BLaER1 (cell line): Measurements from ENCODE around the gene MMP2.
A peak's percentile ranks its signal among the peaks of the same experiment; 100 is the strongest.

Source experiments
- H3K27ac ChIP-seq: shearing (Covaris generic); formaldehyde crosslinking; 2 replicates; pipeline ENCODE4 v1.8.1; 2022
- H3K27me3 ChIP-seq: shearing (Covaris generic); formaldehyde crosslinking; 2 replicates; pipeline ENCODE4 v1.8.1; 2022
- H3K36me3 ChIP-seq: shearing (Covaris generic); formaldehyde crosslinking; 2 replicates; pipeline ENCODE4 v1.8.1; 2022
- H3K4me1 ChIP-seq: shearing (Covaris generic); formaldehyde crosslinking; 2 replicates; pipeline ENCODE4 v1.8.1; 2022
- H3K4me2 ChIP-seq: shearing (Covaris generic); formaldehyde crosslinking; 2 replicates; pipeline ENCODE4 v1.8.1; 2022
- H3K4me3 ChIP-seq: shearing (Covaris generic); formaldehyde crosslinking; 2 replicates; pipeline ENCODE4 v1.8.1; 2022
- H3K9ac ChIP-seq: shearing (Covaris generic); formaldehyde crosslinking; 2 replicates; pipeline ENCODE4 v1.8.1; 2022
- H3K9me3 ChIP-seq: shearing (Covaris generic); formaldehyde crosslinking; 2 replicates; pipeline ENCODE4 v1.8.1; 2022
- H4K20me1 ChIP-seq: shearing (Covaris generic); formaldehyde crosslinking; 2 replicates; pipeline ENCODE4 v1.8.1; 2022
- Cebpa-rat ChIP-seq: shearing (Covaris generic); IDR thresholded peaks from 2 replicates; pipeline ENCODE4 v1.8.1; 2022

Gene MMP2

DNA sequence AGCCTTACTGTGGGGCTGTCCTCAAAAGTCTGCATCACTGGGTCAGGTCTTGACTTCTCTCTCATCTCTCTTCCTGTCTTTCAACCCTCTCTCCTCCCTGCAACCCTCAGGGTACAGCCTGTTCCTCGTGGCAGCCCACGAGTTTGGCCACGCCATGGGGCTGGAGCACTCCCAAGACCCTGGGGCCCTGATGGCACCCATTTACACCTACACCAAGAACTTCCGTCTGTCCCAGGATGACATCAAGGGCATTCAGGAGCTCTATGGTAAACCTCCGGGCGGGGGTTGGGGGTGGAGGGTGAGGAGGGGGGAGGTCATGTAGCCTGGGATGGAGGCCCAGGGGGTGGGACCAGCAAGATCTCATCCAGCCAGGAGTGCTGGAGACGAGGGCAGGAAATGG, 12.7 kb downstream of the MMP2 start:
- Histone ChIP-seq H3K4me1 (peaks cover 5% of the 10 kb centered on the region), H3K27me3 (no peaks in the 10 kb centered on the region), H3K36me3 (no peaks in the 10 kb centered on the region), H3K4me3 (no peak overlapping the region), H4K20me1 (no peaks in the 10 kb centered on the region), H3K9me3 (no peaks in the 10 kb centered on the region), H3K4me2 (no peak overlapping the region), H3K9ac (no peak overlapping the region), H3K27ac (no peak overlapping the region)
- no peak for TF ChIP-seq Cebpa-rat

DNA sequence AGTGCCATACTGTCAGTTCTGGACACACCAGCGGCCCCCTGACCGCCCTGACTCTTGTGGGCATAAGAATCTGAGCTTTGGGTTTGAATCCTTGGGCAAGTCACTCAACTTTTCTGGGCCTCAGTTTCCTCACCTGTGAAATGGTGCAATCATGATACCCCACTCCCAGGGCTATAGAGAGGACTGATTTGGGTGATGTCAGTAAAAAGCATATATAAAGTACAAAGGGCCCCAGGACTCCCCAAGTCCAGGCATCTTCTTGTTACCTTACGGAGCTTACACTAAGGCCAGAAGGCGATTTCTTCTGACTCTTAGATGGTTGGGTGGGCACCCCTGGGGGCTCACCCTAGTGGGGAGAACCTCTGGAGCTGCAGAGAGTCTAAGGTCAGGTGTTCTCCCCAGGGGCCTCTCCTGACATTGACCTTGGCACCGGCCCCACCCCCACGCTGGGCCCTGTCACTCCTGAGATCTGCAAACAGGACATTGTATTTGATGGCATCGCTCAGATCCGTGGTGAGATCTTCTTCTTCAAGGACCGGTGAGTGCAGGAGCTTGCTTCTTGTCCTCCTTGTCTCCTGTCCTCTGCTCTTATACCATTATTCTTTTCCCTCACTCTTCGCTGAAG, 13.9 kb downstream of the MMP2 start:
- Histone ChIP-seq H4K20me1 (no peaks in the 10 kb centered on the region), H3K36me3 (no peaks in the 10 kb centered on the region), H3K4me2 (no peak overlapping the region), H3K4me3 (no peak overlapping the region), H3K27ac (no peak overlapping the region), H3K27me3 (no peaks in the 10 kb centered on the region), H3K9me3 (no peaks in the 10 kb centered on the region), H3K4me1 (peaks cover 17% of the 10 kb centered on the region), H3K9ac (no peak overlapping the region)
- TF ChIP-seq Cebpa-rat, result no peak

DNA sequence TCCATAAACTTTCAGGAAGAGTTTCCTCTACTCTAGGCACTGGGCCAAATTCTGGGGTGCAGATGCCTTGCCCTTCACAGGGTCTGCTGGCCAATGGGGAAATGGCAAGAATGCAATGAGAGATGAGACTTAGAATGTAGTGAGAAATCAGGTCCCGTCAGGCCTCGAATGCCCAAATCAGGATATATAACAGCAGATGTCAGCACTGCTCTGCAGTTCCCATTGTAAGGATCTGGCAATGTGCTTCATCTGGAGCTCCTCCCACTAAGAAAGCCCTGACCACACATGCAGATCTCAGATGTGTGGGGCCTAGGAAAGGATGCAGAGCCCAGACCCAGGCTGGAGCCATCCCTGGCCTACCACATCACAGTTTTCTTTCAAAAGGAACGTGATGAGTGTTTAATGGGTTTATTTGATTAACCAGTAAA, 16.0 kb downstream of the MMP2 start:
- H3K9me3 ChIP-seq, result no peaks in the 10 kb centered on the region
- no peaks in the 10 kb centered on the region for H3K36me3 ChIP-seq
- H3K4me2 ChIP-seq, result no peak overlapping the region
- H3K27ac ChIP-seq, result no peak overlapping the region
- H3K27me3 ChIP-seq, result no peaks in the 10 kb centered on the region
- H3K4me1 ChIP-seq, result peaks cover 30% of the 10 kb centered on the region
- no peaks in the 10 kb centered on the region for H4K20me1 ChIP-seq
- H3K4me3 ChIP-seq, result no peak overlapping the region
- no peak for TF ChIP-seq Cebpa-rat
- no peak overlapping the region for H3K9ac ChIP-seq

DNA sequence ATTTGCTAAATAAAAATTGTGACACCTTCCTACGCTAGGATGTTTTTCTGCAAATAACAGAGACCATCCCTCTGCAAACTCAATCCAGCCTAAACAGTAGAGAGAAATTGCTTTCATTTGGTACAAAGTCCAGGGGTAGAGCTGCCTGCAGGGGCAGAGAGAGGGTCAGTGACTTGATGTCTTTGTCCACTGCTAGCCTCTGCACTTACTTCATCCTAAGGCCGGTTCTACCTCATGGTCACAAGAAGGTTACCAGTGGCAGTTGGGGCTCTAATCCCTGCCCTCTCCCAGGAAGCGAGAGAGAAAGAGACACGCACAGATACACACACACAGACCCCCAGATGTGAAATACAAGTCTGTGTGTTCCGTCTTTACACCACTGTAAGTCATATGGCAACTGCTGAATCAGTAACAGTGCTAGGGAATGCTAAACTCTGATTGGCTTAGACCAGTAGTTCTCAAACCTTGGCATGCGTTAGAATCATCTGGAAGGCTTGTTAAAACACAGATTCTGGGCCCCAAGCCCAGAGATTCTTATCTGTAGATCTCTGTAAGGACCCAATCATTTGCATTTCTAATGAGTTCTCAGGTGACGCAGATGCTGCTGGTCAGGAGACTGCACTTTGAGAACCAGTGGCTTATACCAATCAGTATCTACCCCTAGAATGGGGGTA, 16.8 kb downstream of the MMP2 start:
- Histone ChIP-seq H3K4me3 (no peak overlapping the region), H3K27me3 (no peaks in the 10 kb centered on the region), H3K4me1 (peaks cover 37% of the 10 kb centered on the region), H3K36me3 (no peaks in the 10 kb centered on the region), H3K27ac (no peak overlapping the region), H3K9ac (no peak overlapping the region), H3K9me3 (no peaks in the 10 kb centered on the region), H4K20me1 (no peaks in the 10 kb centered on the region), H3K4me2 (no peak overlapping the region)
- no peak for TF ChIP-seq Cebpa-rat

DNA sequence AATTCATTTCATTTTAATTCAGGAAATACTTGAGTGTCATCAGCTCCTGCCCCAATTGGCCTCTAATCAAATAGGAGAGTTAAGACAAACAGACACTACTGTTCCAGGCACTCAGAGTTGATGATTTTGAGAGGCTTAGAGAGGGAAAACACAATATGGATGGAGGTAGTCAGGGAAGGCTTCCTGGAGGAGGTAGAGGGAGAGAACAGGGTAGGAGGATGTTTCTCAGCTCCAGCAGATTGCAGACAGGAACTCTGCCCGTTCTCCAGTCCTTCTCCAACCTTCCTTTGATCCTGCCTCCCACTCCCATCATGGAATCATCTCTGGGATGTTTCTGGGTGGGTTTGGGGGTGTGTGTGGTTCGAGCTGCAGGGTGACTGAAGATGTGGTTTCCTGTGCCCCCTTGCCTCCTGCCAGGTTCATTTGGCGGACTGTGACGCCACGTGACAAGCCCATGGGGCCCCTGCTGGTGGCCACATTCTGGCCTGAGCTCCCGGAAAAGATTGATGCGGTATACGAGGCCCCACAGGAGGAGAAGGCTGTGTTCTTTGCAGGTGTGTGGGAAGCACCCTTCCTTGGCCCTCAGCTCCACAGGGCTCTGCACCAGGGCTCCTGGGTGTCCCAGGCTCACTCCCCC, 17.6 kb downstream of the MMP2 start:
- Histone ChIP-seq H3K4me2 (peak overlapping the region; percentile 62), H3K4me1 (peaks cover 39% of the 10 kb centered on the region), H4K20me1 (no peaks in the 10 kb centered on the region), H3K27me3 (no peaks in the 10 kb centered on the region), H3K9ac (no peak overlapping the region), H3K4me3 (no peak overlapping the region), H3K9me3 (no peaks in the 10 kb centered on the region), H3K27ac (no peak overlapping the region), H3K36me3 (no peaks in the 10 kb centered on the region)
- no peak for TF ChIP-seq Cebpa-rat

DNA sequence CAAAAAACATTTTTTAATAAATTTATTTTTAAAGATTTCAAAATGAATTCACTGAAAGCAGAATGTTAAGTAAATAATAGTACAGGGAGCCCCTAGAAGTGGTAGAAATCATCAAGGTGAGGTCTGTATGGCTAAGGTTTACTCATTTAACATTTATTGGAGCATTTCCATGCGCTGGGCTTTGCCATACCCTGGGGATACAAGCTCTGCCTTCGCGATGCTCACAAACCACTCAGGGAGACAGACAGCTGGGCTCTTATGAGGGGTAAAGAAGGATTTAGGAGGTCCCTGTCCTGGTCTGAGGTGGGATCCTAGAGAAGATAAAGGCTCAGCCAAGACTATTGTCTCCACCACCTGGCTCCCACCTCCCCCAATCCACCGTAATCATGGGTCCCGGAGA, 18.6 kb downstream of the MMP2 start:
- peak overlapping the region; percentile 62; the same call in 1 of the 2 replicates for H3K4me2 ChIP-seq

DNA sequence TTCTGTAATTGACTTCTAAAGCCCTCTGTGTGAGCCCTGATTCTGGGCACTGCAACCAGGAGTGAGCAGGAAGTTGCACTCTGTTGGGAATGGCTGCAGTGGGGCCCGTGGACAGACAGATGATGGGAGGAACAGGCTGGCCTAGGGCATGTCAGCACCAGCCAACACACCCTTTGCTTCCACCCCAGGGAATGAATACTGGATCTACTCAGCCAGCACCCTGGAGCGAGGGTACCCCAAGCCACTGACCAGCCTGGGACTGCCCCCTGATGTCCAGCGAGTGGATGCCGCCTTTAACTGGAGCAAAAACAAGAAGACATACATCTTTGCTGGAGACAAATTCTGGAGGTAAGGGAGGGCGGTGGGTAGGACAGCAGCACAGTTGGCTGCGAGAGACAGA, 19.1 kb downstream of the MMP2 start:
- Histone ChIP-seq H3K36me3 (no peaks in the 10 kb centered on the region), H3K9ac (no peak overlapping the region), H3K4me3 (no peak overlapping the region), H4K20me1 (no peaks in the 10 kb centered on the region), H3K4me2 (peak overlapping the region; percentile 62; the same call in 1 of the 2 replicates), H3K27me3 (no peaks in the 10 kb centered on the region), H3K27ac (no peak overlapping the region), H3K4me1 (peaks cover 47% of the 10 kb centered on the region), H3K9me3 (no peaks in the 10 kb centered on the region)
- no peak for TF ChIP-seq Cebpa-rat

More for the DNA sequence above, 18.6 kb downstream of the MMP2 start:
- TF ChIP-seq Cebpa-rat, result no peak
- no peaks in the 10 kb centered on the region for H3K27me3 ChIP-seq
- no peak overlapping the region for H3K4me3 ChIP-seq
- no peaks in the 10 kb centered on the region for H4K20me1 ChIP-seq
- H3K27ac ChIP-seq, result no peak overlapping the region
- H3K4me1 ChIP-seq, result peaks cover 41% of the 10 kb centered on the region
- H3K9me3 ChIP-seq, result no peaks in the 10 kb centered on the region
- H3K36me3 ChIP-seq, result no peaks in the 10 kb centered on the region
- no peak overlapping the region for H3K9ac ChIP-seq

DNA sequence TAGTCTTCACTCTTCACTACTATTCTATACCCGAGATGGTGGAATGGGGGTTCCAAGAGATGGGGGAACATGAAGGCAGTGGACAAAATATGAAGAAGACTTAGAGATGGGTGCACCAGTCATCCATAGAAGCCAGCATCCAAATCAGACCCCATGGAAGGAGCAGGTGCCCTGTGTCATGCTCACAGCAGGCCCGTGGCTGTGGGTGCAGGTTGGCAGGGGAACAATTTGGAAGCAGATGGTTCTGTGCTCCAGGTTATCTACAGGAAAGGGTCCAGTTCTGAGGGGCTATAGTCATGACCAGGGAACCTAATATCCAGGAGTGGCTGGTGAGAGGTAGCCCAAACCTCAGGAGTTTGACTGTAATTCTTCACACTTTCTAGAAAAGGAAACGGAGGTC, 20.3 kb downstream of the MMP2 start:
- no peak overlapping the region for H3K4me3 ChIP-seq
- H3K4me1 ChIP-seq, result peaks cover 54% of the 10 kb centered on the region
- H3K36me3 ChIP-seq, result no peaks in the 10 kb centered on the region
- no peaks in the 10 kb centered on the region for H3K27me3 ChIP-seq
- H3K9me3 ChIP-seq, result no peaks in the 10 kb centered on the region
- TF ChIP-seq Cebpa-rat, result no peak
- no peak overlapping the region for H3K27ac ChIP-seq
- no peaks in the 10 kb centered on the region for H4K20me1 ChIP-seq
- no peak overlapping the region for H3K9ac ChIP-seq
- no peak overlapping the region for H3K4me2 ChIP-seq

DNA sequence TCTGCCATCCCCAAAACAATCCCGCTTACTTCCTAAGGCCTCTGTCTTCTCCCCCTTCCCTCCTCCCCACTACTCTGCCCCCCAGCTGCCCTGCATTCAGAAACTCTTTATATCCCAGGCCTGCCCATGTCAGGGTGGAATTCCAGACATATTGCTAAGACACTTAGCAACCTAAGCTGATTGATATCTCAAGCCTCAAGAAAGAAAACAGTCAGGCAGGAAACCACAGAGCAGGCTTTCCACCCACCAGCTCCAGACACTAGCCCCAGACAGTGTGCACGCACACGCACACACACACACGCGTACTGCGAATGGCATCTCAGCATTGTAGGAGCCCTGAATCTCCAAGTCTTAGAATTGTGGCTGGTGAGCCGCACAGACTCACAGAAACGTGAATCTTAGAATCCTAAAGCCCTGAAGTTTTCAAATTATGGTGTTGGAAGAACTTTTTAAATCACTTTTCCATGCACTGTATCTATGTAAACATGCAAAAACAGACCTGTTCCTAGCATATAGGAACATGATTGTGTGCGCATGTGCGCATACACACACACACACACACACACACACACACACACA, 21.0 kb downstream of the MMP2 start:
- Histone ChIP-seq H3K27ac (no peak overlapping the region), H3K4me1 (peaks cover 54% of the 10 kb centered on the region), H3K9ac (no peak overlapping the region), H3K27me3 (no peaks in the 10 kb centered on the region), H3K4me2 (peak overlapping the region; percentile 55), H3K36me3 (no peaks in the 10 kb centered on the region), H4K20me1 (no peaks in the 10 kb centered on the region), H3K9me3 (no peaks in the 10 kb centered on the region), H3K4me3 (no peak overlapping the region)
- no peak for TF ChIP-seq Cebpa-rat

DNA sequence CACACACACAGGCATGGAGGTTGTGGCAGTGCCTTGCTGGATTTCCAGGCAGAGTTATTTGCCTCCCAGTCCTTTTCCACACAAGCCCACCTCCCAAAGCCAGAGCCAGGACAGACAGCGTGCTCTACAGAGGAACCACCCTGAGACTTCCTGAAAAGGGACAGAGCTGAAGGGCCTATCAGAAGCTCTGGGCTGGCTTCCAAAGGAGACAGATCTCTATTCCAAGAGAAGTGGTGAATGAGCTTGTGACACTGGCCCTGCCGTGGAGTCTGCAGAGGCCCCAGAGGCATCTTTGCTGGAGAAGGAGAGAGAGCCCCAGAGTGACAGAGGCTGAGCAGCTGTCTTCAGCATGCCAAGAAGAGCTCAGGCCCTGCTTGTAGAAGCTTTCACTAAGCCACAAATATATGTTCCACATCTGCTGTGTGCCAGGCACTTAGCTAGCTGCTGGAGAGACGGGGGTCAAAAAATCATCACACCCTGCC, 21.6 kb downstream of the MMP2 start:
- Histone ChIP-seq H3K4me3 (no peak overlapping the region), H3K27me3 (no peaks in the 10 kb centered on the region), H3K9ac (no peak overlapping the region), H3K27ac (no peak overlapping the region), H3K4me1 (peaks cover 55% of the 10 kb centered on the region), H3K9me3 (no peaks in the 10 kb centered on the region), H3K4me2 (peak overlapping the region; percentile 55; the same call in 1 of the 2 replicates), H3K36me3 (no peaks in the 10 kb centered on the region), H4K20me1 (no peaks in the 10 kb centered on the region)
- TF ChIP-seq Cebpa-rat, result no peak
